HL-60/S4 treated with retinoic acid at 250 ng/mL for 4 days and 3 days (cell line): ENCODE measurements around the gene DAB2IP.

Experiments
- in situ Hi-C: fragments of 300-500 bp; cut with MboI; formaldehyde crosslinking; loops from 2 replicates; pipeline ENCODE4 v1.7.0; 2022; ENCODE audit warnings: low sequenced_read_pairs

DAB2IP gene

DNA sequence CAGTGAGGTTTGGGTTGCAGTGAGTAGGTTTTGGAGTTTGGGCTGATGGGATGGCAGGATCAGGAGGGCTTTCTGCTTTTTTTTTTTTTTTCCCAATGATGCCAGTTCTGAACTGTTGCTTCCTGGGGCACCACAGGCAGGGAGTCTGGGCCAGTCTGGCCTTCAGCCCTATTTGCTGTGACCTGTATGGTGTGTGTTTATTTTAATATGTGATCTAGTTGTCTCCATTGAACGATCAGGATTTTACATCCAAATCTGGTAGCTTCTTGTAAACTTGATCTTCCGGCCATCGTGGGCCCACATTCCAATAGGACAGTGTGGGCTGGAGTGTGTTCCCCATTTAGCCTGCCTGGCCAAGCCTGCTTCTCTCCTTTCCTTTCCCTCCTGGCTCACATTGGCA lies 25.8 kb upstream of the DAB2IP start:
- in situ Hi-C loops = no loop called here

DNA sequence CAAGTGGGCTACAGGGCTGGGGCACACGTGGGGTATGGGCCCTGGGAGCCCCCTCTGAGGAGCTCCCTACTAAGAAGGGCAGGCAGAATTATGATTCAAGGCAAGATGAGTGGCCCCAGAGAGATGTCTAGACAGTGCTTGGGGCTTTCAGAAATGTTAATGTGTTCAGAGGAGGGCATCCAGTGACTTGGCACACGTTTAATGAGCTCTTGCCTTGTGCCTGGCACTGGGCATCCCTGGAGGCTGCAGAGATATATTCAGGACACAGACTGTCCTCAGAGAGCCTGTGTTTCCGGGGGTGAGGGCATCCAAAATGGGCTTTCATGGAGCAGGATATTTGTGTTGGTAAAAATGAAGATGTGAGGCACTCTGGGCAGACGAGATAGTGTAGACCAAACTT lies 25.4 kb upstream of the DAB2IP start:
- in situ Hi-C loops = no loop called here

DNA sequence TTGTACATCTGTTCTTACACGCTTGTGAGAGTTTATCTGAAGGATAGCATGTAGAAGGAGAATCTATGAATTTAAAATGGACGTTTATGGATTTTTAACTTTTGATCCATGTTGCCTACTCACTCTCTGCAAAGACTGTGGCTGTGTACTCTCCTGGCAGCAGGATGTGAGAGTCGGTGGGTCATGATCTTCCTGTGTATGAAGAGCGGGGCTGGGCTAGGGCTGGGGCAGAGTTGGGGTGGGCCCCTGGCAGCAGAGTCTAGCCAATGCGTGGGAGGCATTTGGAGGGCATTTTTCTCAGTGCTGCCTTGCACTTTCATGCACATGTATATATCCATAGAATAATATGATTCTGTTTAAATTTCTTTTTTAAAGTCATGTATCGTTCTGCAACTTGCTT lies 24.0 kb upstream of the DAB2IP start:
- in situ Hi-C loops = no loop called here

DNA sequence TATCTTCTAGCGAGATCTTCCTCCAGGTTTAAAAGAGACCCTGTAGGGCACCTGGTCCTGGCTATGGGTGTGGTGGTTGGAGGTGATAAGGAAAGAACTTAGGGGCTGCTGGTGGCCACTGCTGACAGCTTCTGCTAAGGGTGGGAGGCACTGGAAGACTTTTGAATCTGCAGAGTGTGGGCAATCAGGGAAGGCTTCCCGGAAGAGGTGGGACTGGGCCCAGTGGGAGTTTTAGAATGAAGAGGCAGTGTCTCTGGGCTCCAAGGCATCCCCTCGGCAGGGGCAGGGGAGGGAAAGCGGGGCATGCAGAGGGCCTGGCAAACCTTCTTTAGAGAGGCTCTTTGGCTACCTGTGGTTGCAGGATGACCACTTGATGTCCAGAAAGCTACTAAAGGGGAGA lies 23.0 kb upstream of the DAB2IP start:
- in situ Hi-C loops = no loop called here

DNA sequence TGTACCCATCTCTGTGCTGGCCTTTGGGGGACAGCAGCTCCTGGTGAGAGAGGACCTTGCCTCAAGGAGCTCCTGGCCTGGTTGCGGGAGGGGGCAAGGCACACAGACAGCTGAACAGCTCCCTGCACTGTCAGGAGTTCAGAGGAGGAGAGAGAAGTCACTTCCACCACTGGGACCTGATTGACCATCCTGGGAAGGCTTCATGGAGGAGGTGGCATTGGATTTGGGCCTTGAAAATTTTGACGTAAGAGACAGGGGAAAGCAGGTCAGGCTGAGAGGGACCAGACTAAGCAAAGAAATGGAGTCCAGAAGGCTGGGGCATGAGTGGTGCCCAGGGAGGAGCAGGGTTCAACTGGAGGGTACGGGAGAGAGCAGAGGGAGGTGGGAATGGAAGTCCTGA lies 20.3 kb upstream of the DAB2IP start:
- in situ Hi-C loops = no loop called here

DNA sequence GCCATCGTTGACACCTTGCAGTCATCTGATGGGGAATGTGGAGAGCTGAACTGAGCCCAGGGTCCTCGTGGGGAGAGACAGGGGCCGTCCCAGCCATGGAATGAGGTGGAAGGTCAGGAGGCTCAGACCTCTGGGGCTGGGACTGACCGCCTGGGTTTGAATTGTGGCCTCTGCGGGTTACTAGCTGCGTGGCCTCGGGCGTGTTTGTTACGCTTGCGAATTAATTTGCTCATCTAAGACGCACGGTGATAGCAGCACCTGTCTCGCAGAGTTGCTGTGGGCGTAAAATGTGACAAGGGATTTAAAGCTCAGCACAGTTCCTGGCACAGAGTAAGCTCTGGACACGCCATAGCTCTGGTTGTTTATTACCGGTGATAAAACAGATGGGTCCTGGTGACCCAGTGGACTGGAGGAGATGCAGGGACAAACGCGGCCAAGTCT lies 19.4 kb upstream of the DAB2IP start:
- in situ Hi-C loops = no loop called here

DNA sequence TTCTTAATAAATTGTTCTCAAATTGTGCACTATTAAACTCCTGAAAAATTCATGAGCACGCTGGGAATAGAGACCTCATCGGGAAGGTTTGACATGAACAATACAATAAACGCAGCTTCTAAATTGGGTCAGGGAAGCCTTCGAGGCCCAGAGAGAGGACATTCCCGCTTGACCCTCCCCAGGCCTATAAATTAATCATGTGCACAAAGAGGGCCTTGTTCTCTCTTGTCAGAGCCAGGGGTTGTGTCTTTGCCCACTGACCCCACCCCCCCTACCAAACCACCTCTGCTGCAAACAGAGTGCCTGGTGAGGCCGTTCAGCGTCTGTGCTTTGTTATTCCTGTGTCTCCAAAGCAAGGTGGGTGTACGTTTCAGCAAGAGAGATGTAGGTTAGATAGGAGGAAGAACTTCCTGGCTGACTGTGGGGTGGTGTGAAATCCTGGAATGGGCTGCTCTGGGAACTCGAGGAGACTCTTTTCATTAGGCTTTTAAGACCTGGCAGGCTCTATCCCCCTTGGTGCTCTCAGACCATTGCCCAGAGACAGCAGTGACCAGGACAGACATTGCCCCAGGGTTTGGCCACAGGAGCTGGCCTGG lies 18.2 kb upstream of the DAB2IP start:
- in situ Hi-C loops = no loop called here

DNA sequence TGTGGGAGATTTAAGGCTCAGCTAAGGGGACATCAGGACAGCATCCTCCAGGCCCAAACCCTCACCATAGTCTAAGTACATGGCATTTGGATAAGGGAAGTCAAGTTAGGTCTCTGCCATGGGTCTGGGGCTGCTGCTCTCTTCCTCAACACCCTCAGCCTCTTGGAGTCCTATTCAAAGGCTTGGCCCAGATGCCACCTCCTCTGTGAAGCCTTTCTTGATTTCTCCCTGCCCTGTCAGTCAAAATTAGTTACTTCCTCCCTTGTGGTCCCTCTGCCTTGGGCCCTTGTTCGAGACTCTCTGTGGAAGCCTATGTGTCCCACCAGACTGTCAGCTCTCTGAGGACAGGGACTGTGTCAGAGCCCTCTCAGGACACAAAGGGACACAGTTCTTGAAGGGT lies 17.7 kb upstream of the DAB2IP start:
- in situ Hi-C loops = no loop called here

DNA sequence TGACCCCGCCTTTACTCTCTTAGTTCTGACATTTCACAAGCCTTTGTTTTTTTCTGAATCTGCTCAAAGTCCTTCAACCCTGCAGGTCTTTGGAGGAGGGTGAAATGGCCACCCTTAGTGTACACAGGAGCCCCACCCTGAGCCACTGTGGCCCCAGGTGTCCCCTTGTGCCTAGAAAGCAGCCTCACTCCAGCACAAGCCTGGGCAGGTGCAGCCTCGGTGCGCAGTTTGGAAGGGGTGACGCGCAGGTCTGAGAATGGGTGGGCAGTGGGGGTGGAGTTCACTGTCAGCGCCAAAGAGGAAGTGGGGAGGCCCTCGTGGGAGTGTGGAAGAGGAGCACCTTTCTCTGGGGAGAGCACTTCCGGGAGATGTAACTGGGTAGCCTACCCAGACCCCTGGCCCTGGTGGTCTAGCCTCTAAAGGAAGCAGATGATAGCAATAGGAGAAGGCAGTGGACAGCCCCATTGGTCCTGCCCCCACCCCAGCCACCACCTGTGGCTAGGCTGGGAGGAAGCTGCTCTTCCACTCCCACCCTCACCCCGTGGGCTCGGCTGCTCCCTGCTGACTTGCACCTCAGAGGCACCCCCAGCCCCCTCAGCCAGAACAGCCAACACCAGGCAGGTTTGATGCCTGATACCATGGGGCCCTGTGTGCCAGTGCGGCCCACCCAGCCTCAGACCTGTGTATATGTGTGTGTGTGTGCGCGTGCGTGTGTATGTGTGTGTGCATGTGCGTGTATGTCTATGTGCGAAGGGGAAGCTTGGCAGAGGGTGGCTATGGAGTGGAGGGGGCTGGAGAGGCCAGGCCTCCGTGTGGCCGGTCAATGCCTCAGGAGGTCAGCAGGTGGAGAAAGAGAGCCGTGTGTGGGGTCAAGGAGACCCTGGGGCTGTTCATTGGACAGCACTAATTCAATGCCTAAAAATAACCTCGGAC lies 16.8 kb upstream of the DAB2IP start:
- in situ Hi-C loops = no loop called here

DNA sequence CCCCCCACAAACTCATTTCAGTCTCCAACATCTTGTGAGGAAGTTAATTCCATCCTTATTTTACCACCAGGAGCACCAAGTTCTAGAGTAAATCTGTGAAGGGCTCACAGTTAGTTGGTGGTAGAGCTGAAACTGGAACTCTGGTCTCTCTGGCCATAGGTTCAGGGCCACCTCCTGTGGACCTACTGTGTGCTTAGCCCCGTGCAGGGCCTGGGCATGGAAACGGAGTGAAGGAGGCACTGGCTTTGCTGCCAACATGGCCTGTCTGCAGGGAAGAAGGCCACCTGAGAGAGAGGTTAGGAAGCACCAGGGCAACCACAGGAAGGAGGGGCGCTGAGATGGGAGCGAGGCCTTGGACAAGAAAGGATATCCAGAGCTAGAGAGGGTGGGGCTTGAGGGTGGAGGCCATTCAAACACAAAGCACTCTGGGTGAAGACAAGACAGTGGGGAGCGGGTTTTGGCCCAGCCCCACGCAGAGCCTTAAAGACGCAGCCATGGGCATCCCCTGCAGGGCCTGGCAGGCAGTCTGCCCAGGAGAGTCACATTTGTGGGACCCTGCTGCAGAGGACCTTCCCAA lies 16.0 kb upstream of the DAB2IP start:
- in situ Hi-C loops = no loop called here

DNA sequence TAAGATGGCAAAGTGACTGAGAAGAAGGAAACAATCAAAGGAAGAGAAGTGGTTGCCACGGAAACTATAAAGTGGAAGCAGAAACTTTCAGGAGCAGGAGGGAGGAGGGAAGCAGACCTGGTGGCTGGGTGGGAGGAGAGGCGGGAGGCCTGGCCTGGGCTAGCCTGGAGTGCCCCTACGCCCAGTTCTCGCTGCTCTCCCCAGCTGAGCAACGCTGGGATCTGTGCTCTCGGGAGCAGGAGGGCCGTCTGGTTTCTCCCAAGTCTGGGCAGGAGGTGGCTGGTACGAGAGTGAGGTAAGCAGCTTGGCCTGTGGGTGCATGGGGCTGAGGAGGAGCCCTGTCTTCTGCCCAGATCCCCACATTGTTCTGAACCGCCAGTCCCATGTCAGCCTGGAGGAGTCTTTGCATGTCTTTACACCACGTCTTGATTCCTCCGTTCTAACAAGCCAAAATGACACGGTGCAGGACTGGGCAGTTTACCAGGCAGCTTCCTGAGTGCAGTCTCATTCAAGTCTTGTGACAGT lies 15.0 kb upstream of the DAB2IP start:
- in situ Hi-C loops = no loop called here

DNA sequence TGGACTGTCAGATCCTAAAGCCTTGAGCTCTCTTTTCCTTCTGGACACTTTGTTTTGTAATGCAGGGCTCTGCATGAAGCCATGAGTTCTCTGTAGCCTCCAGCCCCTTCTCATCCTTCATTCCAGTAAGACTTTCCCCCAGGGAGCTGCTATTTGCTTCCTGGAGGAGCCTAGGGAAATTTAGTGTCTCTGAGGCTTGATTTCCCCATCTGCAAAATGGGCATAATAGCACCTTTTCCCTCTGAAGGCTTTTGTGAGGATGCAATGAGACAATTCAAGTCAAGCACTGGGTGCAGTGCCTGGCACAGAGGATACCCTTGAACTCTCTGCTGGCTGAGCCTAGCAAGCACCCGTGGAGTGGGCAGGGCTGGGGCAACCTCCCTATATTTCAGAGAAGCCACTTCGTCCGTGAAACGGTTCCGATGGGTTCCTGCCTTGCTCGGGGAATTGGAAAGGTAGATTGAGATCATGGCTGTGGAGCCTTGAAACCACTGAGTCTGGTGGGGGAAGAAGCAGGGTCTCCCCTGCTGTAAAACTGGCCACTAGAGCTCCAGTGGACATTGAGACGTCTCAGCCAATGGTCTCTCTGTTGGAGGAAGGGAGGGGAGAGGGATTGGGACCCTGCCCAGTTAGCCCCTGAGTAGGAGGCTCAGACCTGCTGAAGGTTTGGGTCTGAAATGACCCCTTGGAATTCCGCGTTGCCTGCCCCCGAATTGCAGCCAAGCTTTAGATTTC lies 14.3 kb upstream of the DAB2IP start:
- in situ Hi-C loops = no loop called here

DNA sequence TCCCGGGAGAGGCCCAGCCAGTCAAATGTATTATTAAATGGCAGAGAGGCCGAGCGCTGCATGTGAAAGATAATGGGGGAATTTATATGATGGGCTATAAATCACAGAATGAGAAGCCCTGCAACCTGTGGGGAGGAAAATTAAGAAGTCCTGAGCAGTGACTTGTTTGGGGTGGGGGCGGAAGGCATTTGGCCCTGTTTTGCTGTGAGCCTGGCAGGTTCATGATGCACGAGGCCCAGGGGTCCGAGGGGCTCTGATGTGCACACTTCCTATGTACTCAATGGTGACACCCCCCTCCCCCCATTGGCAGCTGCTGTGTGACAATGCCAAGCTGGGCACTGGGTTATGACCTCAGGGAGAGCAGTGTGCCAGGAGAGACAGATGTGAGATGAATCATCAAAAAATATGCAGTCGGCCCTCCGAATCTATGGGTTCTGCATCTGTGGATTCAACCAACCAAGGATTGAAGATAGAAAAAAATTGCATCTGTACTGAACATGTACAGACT lies 13.7 kb upstream of the DAB2IP start:
- in situ Hi-C loops = no loop called here

DNA sequence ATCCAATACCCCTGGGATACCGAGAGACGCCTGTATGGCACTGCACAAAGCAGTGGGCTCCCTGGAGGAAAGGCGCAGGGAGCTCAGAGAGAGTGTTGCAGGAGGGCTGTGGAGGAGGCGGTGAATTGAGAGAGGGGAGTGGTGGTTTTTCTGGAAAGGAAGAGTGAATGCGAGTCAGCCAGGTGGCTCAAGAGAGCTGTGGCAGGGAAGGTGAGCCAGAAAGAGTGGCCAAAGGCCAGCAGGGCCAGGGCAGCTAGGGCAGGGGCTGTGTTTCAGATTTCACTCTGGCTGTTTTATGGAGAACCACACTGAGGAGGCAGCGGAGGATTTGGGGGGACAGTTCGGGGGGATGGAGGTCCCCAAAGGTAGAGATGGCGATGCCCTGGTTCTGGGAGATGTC lies 13.0 kb upstream of the DAB2IP start:
- in situ Hi-C loops = no loop called here

DNA sequence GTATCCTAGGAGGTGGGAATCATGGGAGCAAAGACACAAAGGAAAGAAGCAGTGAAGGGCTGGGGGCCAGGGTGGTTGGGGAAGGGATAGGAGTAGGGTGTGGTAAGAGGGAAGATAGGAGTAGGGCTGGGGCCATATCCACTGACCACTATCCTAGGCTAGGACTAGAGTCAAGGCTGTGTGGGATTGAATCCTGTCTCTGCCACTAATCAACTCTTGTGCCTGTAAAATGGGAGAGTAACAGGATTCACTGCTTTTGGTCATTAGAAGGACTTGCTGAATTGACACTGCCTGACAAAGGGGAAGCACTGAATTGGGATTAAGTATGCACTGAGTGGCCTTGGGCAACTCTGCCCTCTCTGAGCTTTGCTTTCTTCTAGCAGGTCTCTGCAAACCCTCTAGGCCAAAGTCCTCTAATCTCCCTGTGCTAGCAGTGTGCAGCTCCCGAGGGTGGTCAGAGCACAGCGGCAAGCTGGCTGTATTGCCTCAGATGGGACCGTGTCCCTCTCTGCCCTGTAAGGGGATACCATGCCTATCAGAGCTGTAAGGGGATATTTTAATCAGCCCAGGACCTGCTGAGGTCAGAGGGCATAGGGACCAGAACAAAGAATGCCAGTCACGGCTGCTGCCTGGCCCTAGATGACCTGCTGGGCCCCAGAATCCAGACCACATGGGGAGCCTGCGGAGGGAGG lies 12.4 kb upstream of the DAB2IP start:
- in situ Hi-C loops = no loop called here

DNA sequence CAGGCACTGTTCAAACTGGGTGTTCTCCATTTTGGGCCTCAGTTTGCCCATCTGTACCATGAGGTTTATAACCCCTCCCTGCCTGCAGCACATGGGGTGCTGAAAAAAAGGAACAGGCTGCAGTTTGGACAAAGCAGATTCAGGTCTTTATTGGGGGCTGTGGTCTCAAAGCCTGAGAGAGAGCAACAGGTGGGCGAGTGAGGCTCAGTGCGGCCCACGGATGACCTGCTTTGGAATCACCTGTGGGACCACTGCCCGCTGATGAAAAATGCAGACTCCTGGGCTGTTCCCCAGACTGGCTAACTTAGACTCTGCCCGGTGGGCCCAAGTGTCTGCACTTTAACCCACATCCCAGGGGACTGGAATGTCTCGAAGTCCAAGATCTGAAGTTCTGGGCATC lies 11.8 kb upstream of the DAB2IP start:
- in situ Hi-C loops = no loop called here

DNA sequence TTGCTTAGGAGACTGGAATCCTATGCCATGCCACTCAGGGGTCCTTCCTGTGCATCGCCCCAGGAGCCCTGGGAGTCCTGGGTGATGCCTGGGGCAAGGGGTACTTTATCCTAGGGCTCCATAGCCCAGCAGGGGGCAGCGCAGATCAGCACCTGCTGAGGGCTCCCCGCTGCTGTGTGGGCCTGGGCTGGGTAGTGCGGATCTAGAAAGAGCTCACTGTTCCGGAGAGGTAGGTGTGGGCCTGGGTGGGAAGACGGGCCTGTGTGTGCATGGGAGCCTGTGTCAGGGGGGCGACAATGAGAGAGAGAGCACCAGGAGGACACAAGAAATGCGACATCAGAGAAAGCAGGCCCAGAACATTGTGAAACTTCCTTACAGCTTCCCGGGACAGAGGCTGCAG lies 11.4 kb upstream of the DAB2IP start:
- in situ Hi-C loops = no loop called here

DNA sequence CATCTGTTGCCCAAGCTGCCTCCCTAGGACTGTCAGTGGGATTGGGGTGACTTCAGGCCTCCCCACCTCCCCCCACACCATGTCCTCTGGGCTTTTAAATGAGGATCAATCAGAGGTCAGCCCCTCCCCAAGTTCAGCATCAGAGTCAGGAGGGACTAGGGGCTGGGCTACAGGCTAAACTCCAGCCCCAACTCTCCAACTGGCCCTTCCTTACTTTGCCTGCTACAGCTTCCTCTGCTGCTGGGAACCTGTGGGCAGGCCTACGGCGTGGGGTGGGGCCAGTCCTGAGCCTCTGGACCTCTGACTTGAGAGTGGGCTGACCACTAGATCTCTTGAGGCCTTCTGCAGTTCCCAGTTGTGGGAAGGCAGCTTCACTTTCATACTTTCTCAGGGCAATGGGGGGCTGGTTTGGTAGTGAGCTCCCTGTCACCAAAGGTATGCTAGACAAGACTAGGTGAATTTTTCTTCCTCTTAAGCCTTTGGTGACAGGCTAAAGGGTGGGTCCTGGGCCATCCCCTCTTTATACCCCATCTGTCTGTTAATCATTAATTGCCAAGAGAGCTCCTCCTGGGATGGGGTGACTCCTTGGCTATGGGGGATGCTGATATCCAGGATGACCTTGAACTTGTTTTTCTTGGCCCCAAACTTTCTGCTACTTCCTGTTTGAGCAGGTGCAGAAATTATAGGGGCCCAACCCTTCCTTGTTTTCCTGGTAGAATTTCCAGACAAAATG lies 10.8 kb upstream of the DAB2IP start:
- in situ Hi-C loops = no loop called here

DNA sequence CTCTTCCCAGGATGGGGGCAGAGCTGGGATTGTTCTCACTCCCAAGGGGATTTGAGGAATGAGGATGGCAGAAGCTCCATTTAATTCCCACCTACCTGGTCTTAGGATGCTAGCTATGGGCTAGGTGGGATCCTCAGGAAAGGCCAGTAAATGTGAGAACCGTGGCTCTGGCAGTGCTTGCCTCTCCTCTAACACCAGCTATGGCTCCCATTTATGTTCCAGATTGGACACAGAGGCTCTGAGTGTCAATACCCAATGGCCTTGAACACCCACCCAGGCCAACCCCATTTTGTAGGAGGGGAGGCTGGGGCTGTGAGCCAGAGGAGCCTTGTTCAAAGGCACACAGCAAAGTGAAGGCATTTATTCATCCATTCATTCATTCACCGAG lies 10.2 kb upstream of the DAB2IP start:
- in situ Hi-C loops = no loop called here

DNA sequence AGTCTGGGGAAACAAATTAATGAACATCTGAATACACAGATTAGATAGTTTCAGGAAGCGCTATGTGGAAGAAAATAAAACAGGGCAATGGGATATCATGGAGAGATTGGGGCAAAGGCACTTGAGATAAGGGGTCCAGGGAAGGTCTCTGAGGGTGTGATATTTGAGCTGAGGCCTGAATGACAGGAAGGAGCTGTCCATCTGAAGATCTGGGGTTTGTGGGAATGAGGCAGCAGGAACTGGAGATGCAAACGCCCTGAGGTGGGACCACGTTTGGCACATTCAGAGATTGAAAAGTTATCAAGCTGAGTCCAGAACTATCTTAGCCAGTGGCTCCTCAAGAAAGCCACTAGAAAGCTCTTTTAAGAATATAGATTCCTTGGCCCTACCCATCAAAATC lies 8.7 kb upstream of the DAB2IP start:
- in situ Hi-C loops = no loop called here
